HG02981 (cell line): ENCODE measurements around the gene SCUBE1.
"Not testable (repeated sequence)": the region's sequence is repeated elsewhere in the genome, so short reads cannot be mapped to it uniquely, and the experiment has no call there.

Source experiments
- ATAC-seq: cut with Tn5 transposase; IDR thresholded peaks from one replicate; pipeline ENCODE4 v1.9.1; 2021; ENCODE audit warnings: mild to moderate bottlenecking, moderate library complexity; ENCODE audit not compliant: unreplicated experiment

The SCUBE1 gene

GRCh38 chr22:43287441-43287840 lies 55.7 kb downstream of the SCUBE1 start:
- ATAC-seq = no peak

- ATAC-seq = no peak
Measured at GRCh38 chr22:43281394-43281793, 61.8 kb downstream of the SCUBE1 start.

DNA sequence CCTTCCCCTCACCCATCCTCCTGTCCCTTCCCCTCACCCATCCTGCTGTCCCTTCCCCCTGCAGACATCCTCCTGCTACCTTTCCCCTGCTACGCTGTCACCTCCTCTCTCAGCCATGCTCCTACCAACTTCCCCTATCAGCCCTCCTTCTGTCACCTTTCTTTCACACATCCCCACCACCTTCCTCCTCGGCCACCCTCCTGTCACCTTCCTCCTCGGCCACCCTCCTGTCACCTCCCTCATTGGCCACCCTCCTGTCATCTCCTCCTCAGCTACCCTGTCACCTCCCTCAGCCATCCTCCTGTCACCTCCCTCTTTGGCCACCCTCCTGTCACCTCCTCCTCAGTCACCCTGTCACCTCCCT lies 62.7 kb downstream of the SCUBE1 start:
- not testable (repeated sequence) for ATAC-seq

DNA sequence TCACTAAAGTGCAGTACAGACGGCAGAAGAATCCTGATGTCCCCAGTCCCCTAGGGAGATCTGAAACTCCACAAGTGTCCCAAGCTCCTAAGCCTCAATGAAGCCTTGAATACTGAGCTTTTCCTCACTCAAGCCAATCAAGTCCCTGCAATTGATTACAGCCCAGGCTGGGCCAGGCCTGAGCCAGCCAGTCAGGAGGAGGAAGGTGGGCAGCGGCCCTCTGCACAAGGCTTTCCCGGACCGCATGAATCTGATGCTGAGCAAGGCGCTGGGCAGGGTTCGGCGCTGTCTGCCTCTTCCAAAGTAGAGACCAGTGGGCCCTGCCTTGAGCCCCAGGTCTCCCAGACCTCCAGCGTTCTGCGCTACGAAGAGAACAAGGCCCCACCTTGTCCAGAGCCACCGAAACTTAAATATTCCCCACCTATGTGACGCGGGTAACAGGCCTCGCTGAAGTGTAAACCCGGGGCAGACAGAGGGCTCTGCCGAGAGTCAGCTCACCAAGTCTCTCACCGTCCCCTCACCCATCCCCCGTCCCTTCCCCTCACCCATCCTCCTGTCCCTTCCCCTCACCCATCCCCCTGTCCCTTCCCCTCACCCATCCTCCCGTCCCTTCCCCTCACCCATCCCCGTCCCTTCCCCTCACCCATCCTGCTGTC lies 63.2 kb downstream of the SCUBE1 start:
- no peak for ATAC-seq

DNA sequence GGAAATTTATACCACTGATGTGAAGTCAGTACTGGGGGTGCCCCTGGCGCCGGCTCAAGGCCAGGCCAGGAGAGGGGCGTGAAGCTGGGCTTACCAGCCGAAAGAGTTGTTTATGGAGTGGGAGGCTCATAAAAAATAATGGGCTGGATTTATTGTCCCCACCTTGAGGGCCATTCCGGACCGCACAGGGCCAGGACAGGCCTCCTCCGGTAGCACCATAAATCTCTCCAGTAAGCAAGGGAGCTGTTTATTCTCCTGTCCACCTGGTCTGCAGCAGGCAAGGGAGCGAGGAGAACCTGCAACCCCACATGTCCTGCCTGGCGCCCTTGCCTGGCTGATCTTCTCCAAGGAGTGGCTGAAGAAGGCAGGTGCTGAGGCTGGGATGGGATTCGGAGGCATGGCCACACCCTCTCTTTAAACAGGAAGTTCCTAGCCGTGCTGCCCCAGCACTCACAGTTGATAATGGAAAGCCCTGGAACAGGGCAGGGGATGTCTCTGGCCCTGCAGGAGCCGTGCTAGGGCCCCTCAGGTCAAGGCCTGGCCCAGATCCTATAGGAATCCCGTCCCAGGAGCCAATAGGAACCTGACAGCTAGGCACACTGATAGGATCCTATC lies 65.1 kb downstream of the SCUBE1 start:
- ATAC-seq = no peak

GRCh38 chr22:43277091-43277490 lies 66.1 kb downstream of the SCUBE1 start:
- no peak for ATAC-seq

DNA sequence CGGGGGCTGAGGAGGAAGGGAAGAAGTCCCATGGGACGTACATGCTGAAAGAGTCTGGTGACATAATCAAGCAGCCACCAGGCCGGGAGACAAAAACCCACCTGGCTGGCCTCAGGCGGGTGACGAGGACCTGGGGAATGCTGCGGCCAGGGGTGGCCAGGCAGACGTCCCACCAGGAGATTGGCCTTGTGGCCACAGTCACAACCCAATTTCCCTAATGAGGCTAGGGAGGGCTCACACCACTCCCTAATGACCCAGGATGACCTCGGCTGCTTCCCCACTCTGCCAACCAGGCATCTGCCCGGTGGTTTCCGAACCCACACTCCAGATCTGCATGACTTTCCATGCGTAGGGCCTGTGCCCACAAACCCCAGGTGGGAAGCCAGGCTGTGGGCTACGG lies 66.9 kb downstream of the SCUBE1 start:
- ATAC-seq = no peak

- ATAC-seq = no peak
Measured at GRCh38 chr22:43275545-43276317, 67.4 kb downstream of the SCUBE1 start.

GRCh38 chr22:43274595-43275240 lies 68.5 kb downstream of the SCUBE1 start:
- ATAC-seq = no peak

DNA sequence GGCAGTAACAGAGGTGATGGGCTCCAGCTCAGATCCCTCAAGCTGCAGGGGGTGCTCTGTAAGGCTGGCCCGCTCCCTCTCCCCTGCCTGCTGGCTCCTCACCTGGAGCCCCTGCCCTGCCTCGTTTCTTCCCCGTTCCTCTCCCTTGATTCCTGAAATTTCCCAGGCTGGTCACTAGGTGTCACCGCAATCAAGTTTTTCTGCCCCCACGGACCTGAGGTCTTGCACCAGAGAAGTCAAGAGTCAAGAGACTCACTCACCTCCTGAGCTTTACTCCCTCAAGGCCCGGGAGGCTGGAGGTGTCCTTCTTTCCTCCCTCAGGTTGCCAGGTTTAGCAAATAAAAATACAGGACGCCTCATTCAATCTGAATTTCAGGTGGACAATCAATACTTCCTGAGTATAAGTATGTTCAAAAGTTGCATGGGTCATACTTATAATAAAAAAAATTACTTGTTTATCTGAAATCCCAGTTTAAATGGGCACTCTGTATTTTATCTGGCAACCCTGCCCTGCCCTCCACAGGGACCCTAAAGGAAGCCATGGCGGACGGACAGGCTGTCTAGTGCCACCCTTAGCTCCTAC lies 69.2 kb downstream of the SCUBE1 start:
- no peak for ATAC-seq

DNA sequence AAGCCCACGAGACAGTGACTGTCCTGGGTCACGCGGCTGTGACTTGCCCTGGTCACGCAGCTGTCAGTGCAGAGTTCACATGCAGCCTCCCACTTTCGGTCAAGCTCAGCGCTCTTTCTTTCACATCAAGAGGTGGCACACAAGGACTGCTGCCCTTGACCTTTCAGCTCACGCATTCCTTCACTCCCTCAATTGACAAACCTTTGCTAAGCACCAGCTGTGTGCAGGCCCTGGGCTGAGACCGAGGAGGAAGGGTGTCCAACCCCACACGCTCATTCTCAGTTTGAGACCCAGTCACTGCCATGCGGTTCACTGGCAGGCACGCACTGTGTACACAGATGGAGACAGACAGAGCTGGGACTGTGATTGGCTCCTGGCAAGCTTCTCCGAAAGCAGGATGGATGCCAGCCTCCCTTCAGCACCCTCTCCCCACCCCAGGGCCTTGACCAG lies 70.3 kb downstream of the SCUBE1 start:
- ATAC-seq = no peak

- ATAC-seq = no peak
Measured at GRCh38 chr22:43272301-43272700, 70.9 kb downstream of the SCUBE1 start.

- ATAC-seq = no peak
Measured at GRCh38 chr22:43270949-43271348, 72.2 kb downstream of the SCUBE1 start.

DNA sequence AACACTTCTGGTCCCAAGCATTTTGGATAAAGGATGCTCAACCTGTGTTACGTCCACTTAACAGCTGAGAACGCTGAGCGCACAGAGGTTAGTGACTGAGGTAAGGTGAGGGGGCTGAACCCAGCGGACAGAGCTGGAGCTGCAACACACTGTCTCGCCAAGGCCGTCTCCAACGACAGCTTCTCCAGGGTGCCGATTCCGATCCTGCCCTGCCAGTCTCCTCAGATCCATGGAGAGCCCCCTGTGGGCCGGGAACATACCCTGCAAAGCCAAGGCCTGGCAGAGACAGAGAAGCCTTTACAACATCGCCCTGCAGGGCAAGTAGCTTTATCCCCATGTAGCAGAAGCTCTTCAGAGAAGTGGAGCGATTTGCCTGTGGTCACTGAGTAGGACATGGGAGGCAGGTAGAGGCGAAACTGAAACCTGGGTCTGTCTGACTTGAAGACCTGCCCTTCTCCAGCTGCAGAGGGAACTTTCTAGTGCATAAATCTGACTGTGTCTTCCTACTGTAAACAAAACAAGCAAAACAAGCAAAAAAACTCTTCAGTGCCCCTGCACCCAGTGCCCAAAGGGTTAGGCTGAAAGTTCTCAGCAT lies 72.8 kb downstream of the SCUBE1 start:
- no peak for ATAC-seq

- ATAC-seq = no peak
Measured at GRCh38 chr22:43269646-43270045, 73.5 kb downstream of the SCUBE1 start.

DNA sequence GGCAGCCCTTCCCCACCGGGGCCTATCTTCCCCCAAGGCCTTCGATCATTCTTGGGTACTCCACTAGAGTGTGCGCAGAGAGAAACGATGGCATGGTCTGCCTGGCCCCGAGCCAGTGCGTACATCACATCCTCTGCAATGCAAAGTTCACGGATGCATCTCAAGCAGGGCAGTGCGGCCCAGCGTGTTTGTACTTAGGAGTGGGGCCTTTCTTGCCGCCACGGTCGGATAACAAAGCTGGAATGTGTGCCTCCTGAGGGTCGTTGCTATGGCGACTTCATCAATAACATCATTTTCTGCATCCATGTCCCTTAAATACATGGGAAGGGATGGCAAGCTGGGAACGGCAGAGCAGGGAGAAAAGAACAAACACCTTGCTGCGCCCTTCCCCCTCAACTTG lies 73.9 kb downstream of the SCUBE1 start:
- ATAC-seq = no peak

DNA sequence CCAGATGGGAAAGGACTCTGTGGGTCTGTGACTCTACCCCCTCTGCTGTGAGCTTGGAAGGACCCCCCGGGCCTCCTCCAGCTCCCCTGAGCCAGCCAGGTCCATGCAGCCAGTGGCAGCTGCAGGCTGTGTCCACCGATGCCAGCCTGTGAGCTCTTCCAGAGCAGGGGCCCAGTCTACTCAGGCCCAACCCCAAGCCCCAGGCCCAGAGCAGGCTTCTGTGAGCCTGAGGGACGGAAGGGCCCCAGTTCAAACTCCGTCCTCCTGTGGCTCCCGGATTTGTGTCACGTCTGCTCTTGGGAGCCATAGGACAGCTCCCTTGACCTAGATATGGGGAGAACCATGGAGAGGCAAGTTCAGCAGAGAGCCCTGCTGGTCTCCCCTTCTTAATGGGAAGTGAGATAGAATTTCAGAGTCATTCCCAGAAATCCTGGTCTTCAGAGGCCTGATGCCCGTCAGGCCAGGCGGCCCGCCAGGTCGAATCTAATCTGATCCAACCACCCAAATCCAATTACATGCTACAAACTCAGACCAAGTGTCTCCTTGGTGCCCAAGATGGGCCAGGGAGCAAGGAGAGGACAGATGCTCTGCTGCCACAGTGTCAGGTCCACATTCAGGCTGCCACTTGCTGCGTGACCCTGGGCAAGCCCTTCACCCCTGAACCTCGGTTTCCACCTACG lies 75.1 kb downstream of the SCUBE1 start:
- ATAC-seq = no peak

GRCh38 chr22:43267332-43267980 lies 75.7 kb downstream of the SCUBE1 start:
- ATAC-seq = no peak

DNA sequence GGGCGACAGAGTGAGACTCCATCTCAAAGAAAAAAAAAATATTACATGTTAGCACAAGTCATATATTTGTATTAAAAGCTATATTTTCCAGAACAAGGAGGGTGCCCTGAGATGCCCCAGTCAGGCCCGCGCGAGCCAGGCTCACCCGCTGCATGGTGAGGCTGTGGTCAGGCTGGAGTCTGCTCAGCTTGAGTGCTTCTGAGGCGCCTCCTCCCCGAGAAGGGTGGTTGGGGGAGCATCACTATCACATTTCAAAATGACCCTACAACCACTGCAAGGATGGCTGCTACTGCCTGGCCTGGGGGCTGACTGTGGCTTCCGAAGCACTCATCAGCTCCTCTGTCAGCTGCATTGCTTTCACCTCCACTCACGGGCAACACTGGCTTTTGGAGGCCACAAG lies 77.1 kb downstream of the SCUBE1 start:
- ATAC-seq = no peak
